HFF-Myc (cell line): Measurements from ENCODE around the gene DENND1B.
"Not testable (repeated sequence)": the region's sequence is repeated elsewhere in the genome, so short reads cannot be mapped to it uniquely, and the experiment has no call there.

Experiments
- DNase-seq: peaks from one replicate; pipeline ENCODE4 v3.0.0-alpha.2; 2011; ENCODE audit warnings: low read depth; ENCODE audit errors: extremely low read depth
- H3K4me3 ChIP-seq: replicated peaks from 2 replicates; pipeline ENCODE4 v1.5.1; 2011; ENCODE audit warnings: low read depth, mild to moderate bottlenecking, control low read depth, low read length
- CTCF ChIP-seq: IDR thresholded peaks from 2 replicates; pipeline ENCODE4 v1.5.1; 2012; ENCODE audit warnings: mild to moderate bottlenecking, low read depth, low read length, control low read depth; ENCODE audit errors: missing control alignments

The DENND1B gene

DNA sequence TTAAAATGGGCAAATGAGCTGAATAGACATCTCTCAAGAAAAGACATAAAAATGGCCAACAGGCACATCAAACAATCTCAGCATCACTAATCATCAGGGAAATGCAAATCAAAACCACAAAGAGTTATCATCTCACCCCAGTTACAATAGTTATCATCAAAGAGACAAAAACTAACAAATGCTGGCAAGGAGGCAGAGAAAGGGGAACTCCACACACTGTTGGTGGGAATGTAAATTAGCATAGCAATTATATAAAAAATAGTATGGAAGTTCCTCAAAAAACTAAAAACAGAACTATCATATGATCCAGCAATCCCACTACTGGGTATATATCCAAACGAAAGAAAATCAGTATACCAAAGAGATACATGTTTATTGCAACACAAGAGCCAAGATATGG lies 68.7 kb downstream of the DENND1B start:
- DNase-seq, result no peak
- no peak for TF ChIP-seq CTCF
- no peak overlapping the region for H3K4me3 ChIP-seq

DNA sequence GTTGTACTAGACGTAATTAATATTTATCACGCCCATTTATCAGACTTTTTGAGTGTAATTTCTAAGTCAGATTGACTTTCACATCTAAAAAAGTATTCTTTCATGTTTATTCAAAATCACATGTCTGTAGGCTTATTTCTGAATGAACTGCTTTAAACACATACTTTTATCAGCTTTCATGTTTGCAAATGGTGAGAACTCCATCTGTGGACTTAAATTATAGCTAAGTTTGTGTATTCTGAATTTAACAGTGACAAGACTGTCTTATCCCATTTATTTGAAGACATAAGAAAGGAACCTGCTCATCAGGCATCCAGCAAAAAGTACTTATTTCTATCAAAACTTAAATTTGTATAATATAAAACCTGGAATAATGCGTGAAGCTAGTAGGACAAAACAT lies 69.3 kb downstream of the DENND1B start:
- DNase-seq, result no peak
- no peak overlapping the region for H3K4me3 ChIP-seq
- no peak for TF ChIP-seq CTCF

GRCh38 chr1:197700688-197701087 lies 74.6 kb downstream of the DENND1B start:
- not testable (repeated sequence) for DNase-seq, H3K4me3 ChIP-seq

DNA sequence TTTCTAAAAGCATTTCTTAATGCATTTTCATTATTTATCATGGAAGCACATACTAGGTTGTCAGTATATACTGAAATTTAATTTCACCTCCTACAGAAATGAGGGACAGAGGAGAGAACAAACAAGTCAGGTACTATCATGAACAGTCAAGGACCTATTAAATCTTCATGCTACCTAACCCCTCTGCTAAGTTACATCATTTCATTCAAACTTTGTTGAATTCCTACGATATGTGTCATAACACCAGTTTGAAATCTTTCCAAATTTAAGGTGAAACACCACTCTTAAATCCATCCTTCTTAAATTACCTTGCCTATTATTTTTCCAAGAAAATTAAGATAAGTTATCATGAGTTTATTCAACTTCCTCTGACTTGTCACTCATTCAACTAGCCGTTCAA lies 78.9 kb downstream of the DENND1B start:
- H3K4me3 ChIP-seq, result no peak overlapping the region
- TF ChIP-seq CTCF, result no peak
- DNase-seq, result no peak

DNA sequence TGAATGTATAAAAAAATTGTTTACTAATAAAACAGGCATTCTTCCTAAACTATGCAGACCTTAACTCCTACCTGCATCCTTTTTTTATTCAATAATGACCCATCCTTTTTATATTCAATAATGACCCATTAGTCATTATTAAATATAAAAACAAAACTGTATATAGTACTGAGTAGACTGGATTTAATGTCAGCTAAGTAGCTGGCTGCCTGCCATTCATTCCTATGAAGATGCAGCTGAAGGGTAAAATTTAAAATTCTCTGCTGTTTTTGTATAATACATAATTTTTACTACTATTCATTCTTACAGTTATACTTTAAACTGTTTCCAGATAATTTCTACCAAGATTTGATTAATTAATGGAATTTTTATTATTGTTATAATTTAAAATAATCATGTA lies 79.3 kb downstream of the DENND1B start:
- DNase-seq, result no peak
- no peak overlapping the region for H3K4me3 ChIP-seq
- TF ChIP-seq CTCF, result no peak

- no peak overlapping the region for H3K4me3 ChIP-seq
- DNase-seq, result no peak
- peak; percentile 9 for TF ChIP-seq CTCF
Observed at GRCh38 chr1:197692965-197693364, 82.3 kb downstream of the DENND1B start.

DNA sequence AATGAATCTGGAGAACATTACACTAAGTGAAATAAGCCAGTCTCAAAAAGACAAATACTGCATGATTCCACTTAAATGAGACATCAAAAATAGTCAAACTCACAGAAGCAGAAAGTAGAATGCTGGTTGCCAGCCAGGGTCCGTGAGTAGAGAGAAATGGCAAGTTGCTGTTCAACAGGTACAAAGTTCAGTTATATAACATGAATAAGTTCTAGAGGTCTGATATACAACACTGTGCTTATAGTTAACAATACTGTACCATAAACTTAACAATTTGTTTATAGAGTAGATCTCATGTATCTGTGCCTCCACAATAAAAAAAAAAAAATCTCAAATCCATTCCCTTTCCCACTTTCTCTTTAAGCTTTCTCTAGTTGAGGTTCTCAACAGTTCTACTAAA lies 83.5 kb downstream of the DENND1B start:
- no peak for DNase-seq
- no peak overlapping the region for H3K4me3 ChIP-seq
- no peak for TF ChIP-seq CTCF

- TF ChIP-seq CTCF, result no peak
- no peak for DNase-seq
- no peak overlapping the region for H3K4me3 ChIP-seq
Observed at GRCh38 chr1:197690074-197690473, 85.2 kb downstream of the DENND1B start.
